Activated CD4-positive, alpha-beta T cell treated with anti-CD3 and anti-CD28 coated beads, Interleukin-2, amount 50 U/mL, for 1 hour (primary cell): ENCODE results near the gene IKZF3.

Experiments
- DNase-seq: peaks from one replicate; pipeline ENCODE4 v3.0.0-alpha.2; 2020

The IKZF3 gene

GRCh38 chr17:39813631-39814030 lies 50.5 kb downstream of the IKZF3 start:
- DNase-seq = peak; percentile 57

DNA sequence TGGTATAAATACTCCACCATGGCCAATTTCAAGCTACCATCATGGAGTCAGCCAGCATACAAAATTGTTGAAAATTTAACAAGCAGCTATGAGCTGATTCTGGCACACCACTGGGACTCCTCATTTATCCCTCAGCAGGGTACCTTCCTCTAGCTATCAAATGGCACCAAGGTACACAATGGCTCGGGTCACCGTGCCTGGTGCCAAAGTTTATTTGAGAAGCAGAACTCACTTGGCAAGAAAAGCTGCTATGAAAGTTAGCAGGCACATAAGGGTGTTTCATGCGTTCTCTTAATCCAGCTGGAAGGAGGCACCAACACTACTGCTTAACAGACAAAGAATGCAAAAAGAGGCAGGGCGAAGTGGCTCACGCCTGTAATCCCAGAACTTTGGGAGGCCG lies 51.6 kb downstream of the IKZF3 start:
- no peak for DNase-seq

- DNase-seq = no peak
Measured at GRCh38 chr17:39810939-39811728, 53.0 kb downstream of the IKZF3 start.

- DNase-seq = no peak
Measured at GRCh38 chr17:39809221-39809620, 54.9 kb downstream of the IKZF3 start.

- no peak for DNase-seq
Measured at GRCh38 chr17:39808409-39808997, 55.6 kb downstream of the IKZF3 start.

GRCh38 chr17:39804839-39805238 lies 59.3 kb downstream of the IKZF3 start:
- DNase-seq = no peak

- DNase-seq = no peak
Measured at GRCh38 chr17:39801055-39801454, 63.1 kb downstream of the IKZF3 start.

DNA sequence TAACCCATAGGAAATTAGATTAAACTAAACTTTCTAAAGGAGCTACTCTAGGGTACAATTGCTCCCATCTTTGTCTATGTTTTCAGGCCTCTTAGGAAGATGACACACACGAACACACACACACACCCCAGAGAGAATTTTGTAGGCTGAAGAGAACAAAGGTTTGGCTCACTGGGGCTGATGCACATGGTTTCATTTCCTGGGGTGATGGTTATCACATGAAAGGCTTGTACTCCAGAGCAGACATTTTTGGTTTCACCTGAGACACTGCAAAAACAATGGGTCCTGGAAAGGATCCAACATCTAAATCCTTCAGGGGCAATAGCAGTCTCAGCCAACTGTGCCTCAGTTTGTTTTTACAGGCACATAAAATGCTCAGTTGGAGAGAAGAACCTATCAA lies 63.6 kb downstream of the IKZF3 start:
- peak; percentile 44 for DNase-seq

DNA sequence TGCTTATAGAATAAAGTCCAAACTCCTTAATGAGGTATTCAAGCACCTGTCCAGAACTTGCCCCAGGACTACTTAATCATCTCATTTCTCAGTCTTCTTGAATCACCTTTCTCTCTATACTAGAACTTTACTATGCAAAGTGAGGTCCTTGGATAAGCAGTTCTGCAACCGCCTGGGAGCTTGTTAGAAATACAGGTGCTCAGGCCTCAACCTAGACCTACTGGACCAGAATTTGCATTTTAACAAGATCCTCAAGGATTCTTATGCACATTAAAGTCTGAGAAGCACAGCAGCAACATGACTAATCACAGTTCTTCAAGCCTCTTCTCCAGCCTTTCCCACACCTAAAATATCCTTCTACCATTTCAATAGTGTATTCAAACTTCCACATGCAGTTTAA lies 64.7 kb downstream of the IKZF3 start:
- DNase-seq = no peak

DNA sequence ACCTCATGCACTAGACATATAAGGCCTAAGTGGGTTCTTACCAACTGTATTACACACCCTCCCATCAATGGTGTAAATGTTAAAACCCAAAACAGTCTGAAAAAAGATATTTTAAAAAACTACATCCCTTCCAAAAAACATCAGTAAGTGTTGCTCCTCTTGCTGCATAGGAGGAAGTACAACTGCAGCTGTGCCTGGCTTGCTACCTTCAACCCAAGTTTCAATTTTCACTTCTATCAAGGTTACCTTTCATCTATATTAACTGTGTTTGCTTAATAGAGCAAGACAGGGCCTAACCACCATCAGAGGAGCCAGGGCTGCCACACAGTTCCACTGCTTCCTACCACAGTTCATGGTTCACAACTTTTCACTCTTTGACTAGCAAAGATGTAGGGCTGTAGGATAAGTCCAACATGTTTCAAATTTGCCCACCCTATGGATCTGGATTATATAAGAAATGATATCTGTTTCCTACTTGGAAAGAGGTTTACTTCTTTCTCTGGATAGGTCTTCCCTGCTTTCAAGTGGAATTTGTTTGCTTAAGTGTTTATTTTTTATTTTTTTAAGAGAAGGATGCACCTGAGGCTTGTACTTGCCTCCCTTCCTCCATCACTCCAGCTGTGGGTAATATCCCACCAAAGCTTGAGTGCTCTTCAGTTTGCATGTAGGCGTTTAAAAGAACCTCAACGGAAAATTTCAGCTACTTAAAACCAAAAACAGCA lies 69.7 kb downstream of the IKZF3 start:
- peak; percentile 23 for DNase-seq

- DNase-seq = no peak
Measured at GRCh38 chr17:39793301-39793872, 70.7 kb downstream of the IKZF3 start.

- no peak for DNase-seq
Measured at GRCh38 chr17:39792526-39793221, 71.4 kb downstream of the IKZF3 start.

GRCh38 chr17:39791111-39791992 lies 72.8 kb downstream of the IKZF3 start:
- DNase-seq = no peak

DNA sequence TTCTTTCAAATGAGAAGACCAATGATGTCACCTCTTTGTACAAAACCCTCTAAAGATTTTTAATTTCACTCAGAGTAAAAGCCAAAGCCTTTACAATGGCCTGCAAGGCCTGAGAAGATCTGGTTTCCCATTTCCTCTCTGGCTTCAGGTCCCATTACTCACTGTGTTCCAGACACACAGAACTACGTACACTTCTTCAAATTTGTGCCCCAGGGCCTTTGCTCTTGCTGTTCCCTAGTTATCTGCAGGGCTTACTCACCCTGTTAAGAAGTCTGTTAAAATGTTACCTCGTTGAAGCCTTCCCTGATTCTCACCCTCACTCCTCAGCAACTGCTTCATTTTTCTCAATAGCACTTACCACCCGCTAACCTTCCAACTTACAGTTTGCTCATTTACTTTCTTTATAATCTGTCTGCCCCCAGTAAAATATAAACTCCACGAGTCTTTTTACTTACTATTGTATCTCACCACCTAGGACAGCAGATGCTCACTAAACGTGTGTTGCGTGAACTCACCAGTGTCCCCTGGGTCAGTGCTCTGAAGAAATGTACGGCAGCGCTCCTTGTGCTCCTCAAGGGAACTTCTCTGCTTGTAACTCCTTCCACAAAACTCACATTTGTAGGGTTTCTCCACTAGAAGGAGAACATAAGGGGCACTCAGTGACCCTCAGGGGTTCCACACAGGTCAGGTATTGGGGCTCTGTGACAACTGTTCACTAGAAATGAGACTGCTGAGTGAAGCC lies 76.2 kb downstream of the IKZF3 start:
- no peak for DNase-seq

DNA sequence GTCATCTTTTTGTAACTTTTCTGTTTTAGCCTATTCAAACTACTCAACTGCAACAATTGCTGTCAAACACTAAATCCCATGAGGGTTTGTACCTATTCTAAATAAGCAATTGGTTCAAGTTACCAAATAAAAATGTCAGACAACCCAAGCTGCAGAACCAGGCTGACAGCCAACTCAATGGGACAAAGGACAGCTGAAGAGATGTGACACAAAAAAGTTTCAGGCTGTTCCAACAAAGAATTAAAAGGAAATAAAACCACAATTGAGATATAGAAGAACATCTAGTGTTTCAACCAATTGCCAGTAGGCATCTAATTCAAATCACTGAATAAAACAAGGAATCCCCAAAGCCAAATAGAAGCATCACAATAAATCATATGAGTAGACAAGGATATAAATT lies 77.1 kb downstream of the IKZF3 start:
- DNase-seq = no peak

DNA sequence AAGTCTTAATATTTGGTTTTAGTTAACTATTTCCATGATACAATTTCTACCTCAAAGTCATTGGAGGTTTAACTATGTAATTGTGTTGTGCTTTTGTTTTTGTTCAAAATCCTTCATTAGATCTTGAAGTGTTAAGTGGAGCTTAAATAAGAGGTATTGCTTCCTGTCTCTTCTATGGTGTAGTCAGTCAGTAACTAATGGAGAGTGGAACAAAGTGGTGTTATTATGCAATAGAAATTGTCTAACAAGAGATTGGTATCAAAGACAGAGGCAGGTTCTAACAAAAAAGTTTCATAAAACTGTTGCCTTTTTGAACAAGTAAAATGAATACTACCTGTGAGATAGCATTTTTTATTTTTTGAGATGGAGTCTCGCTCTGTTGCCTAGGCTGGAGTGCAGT lies 81.1 kb downstream of the IKZF3 start:
- DNase-seq = no peak

DNA sequence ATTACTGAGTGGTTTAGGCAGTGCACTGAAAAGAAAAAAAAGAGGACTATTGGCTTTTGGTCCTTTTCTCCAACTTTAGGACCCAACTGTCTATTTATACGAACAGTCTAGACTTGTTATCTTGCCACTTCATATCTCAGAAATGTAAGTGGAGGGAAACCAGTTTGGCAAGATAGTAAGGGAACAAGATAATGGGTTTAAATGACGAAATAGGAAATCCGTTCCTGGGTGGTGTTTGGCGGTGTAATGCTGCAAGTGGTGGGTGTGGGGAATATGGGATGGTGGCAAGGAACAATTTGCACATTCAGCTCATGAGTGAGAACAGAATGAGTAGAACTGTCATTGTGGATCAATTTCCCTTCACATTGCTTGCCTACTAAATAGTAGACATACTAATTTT lies 81.6 kb downstream of the IKZF3 start:
- DNase-seq = no peak

DNA sequence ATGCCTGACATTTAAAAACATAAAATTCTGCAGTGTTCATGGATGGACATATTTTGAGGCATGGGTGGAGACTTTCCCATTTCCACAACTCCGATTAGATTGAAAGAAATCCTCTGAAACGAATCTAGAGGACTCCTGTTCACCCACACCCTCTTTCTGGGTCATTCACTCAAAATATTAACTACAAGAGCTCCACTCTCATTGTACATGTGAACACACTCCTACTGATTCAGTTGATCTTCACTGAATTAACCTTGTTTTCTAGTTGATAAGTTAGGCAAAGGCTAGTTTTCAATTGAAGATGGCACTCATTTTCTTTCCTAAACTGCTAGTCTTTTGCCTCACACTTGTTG lies 82.3 kb downstream of the IKZF3 start:
- DNase-seq = no peak

GRCh38 chr17:39781031-39781860 lies 82.9 kb downstream of the IKZF3 start:
- no peak for DNase-seq
